ENCODE measurements around the gene BRF1.

The BRF1 gene

GRCh38 chr14:105267820-105268548 is 32.8 kb downstream of the BRF1 start:
- DNase-seq (ENCODE audit: low read depth): no peak

GRCh38 chr14:105261781-105262180 is 39.0 kb downstream of the BRF1 start:
- DNase-seq (ENCODE audit: low read depth): no peak

GRCh38 chr14:105260959-105261358 is 39.8 kb downstream of the BRF1 start:
- no peak for DNase-seq (ENCODE audit: low read depth)

GRCh38 chr14:105258846-105259245 is 42.0 kb downstream of the BRF1 start:
- no peak for DNase-seq (ENCODE audit: low read depth)

GRCh38 chr14:105257464-105257863 is 43.3 kb downstream of the BRF1 start:
- DNase-seq (ENCODE audit: low read depth): no peak

- DNase-seq (ENCODE audit: low read depth): no peak
Measured at GRCh38 chr14:105256292-105256960, 44.4 kb downstream of the BRF1 start.

- no peak for DNase-seq (ENCODE audit: low read depth)
Measured at GRCh38 chr14:105255021-105255507, 45.7 kb downstream of the BRF1 start.

GRCh38 chr14:105253329-105253682 is 47.5 kb downstream of the BRF1 start:
- DNase-seq (ENCODE audit: low read depth): no peak

GRCh38 chr14:105252552-105253328 is 48.1 kb downstream of the BRF1 start:
- DNase-seq (ENCODE audit: low read depth): no peak

- no peak for DNase-seq (ENCODE audit: low read depth)
Measured at GRCh38 chr14:105251920-105252319, 48.9 kb downstream of the BRF1 start.

- DNase-seq (ENCODE audit: low read depth): no peak
Measured at GRCh38 chr14:105250986-105251385, 49.8 kb downstream of the BRF1 start.

GRCh38 chr14:105250008-105250366 is 50.8 kb downstream of the BRF1 start:
- no peak for DNase-seq (ENCODE audit: low read depth)

- no peak for DNase-seq (ENCODE audit: low read depth)
Measured at GRCh38 chr14:105249182-105250007, 51.4 kb downstream of the BRF1 start.

- DNase-seq (ENCODE audit: low read depth): peak; percentile 91
Measured at GRCh38 chr14:105248368-105249181, 52.2 kb downstream of the BRF1 start, which contains the start of gene BTBD6. Gene BTBD6, plus strand, starts transcription at chr14:105248533. Its CDS starts 179 bp downstream, at chr14:105248712.

GRCh38 chr14:105247715-105248367 is 53.0 kb downstream of the BRF1 start:
- no peak for DNase-seq (ENCODE audit: low read depth)

GRCh38 chr14:105247026-105247425 is 53.8 kb downstream of the BRF1 start:
- DNase-seq (ENCODE audit: low read depth): no peak

- no peak for DNase-seq (ENCODE audit: low read depth)
Measured at GRCh38 chr14:105244334-105244733, 56.5 kb downstream of the BRF1 start.

GRCh38 chr14:105241641-105242040 is 59.2 kb downstream of the BRF1 start:
- DNase-seq (ENCODE audit: low read depth): no peak

- no peak for DNase-seq (ENCODE audit: low read depth)
Measured at GRCh38 chr14:105240811-105241576, 59.8 kb downstream of the BRF1 start.
